ENCODE measurements around the gene ULK4.

- TF ChIP-seq EZH2 (IDR thresholded peaks at IDR 0.05; ENCODE audit: low read depth) (no peak), CTCF (conservative IDR thresholded peaks at IDR 0.05) (no peak)
Measured at GRCh38 chr3:41330465-41330864, 631.4 kb downstream of the ULK4 start.
